Measurements from ENCODE around the gene CBX3.

- TF ChIP-seq CTCF (IDR thresholded peaks at IDR 0.05; ENCODE audit: low read length) (no peak), EZH2 (IDR thresholded peaks at IDR 0.05; ENCODE audit: borderline replicate concordance, low read length) (no peak)
These were observed 20.8 kb upstream of the CBX3 start for GRCh38 chr7:26180792-26181198.
